Measurements from ENCODE around the gene OLA1. TPM values are rescaled to one million over a fixed set of nuclear protein-coding genes. Genes with fewer than 3 reads are reported as not detected.

Gene OLA1
- polyA plus RNA-seq, 1 donor from 2014 or later = 59.7 TPM

DNA sequence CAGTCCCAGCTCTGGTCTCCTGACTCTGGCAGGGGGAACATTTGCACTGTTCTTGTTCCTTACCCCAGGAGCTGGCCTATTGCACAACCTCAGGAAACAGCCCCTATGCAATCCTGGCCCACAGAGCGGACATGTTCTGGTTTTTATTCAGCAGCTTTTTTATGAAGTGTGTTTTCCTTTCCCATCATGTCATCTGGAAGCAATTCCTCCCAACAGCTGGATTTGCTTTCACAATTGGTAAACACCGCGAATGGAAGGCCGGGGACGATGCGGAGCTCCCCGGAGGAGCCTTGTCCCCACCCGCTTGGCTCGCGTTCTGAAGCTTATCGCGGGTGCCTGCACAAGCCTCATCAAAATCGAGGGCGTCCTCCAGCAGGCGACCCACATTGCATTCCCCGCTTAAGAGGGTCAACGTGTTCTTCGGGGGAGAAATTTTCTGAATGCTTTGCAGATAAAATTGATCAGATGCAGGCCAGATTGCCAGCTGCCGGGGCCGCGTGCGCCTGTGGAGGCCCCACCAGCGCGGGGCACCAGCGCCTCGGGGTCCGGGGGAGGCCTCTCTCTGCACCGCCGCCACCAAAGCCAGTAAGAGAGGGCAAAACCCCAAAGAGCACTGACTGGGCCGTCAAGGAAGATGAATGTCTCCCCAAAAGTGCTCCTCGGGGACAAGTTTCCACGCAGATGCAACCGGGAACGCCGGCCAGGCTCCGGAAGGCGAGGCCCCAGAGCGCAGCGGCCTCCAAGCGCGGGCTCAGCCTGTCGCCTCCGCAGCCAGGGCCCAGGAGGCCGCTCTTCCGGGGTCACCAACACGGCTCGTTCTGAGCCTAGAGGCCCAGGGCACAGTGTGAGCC lies 222.8 kb downstream of the OLA1 start:
- no peak overlapping the region for H3K4me3 Mint-ChIP-seq
- H3K4me1 Mint-ChIP-seq = peaks cover 14 to 18% (median 17%) of the 10 kb centered on the region in 3 donors

DNA sequence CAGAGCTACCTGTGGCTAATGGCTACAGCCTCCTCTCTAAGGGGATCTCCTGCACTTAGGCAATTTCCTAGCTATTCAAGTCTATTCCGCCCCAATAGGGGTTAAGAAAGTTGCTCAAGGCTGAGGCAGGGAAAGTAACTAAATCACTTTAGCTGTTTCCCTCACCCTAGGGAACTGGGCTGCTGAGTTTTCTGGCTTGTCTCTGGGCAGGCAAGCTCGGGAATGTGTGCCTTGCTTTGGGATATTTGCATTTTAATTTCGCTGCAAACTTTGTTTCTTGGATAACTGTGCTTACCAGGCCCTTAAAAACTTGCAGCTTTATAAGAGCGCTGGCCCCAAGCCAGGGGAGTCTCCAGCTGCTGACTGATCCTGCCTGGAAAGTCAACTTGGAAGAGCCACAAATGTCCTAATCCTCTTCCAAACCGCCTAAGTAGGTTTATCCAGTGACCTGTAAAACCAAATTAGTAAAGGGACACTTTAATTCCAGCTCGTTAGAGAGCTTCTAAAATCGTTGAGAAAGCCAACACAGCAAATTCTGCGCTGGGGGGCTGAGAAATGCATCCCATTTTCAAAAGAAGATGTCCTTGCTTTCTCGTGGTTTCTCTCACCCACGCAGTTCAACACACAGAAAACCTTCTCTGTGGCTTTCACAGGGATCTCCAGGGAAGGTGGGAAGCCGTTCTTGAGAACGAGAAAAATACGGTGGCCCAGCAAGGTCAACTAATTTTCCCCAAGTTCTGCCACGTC lies 223.6 kb downstream of the OLA1 start:
- Mint-ChIP-seq H3K27ac (peak overlapping the region in 1 of 3 donors; percentile 31), H3K27me3 (peaks cover 3% of the 10 kb centered on the region), H3K36me3 (no peaks in the 10 kb centered on the region), H3K9me3 (no peaks in the 10 kb centered on the region), H3K4me1 (peaks cover 13 to 20% (median 17%) of the 10 kb centered on the region in 3 donors), H3K4me3 (no peak overlapping the region)

More for the DNA sequence above, 222.8 kb downstream of the OLA1 start:
- H3K27me3 Mint-ChIP-seq = peaks cover 3% of the 10 kb centered on the region
- H3K36me3 Mint-ChIP-seq = no peaks in the 10 kb centered on the region
- no peaks in the 10 kb centered on the region for H3K9me3 Mint-ChIP-seq
- no peak overlapping the region for H3K27ac Mint-ChIP-seq

DNA sequence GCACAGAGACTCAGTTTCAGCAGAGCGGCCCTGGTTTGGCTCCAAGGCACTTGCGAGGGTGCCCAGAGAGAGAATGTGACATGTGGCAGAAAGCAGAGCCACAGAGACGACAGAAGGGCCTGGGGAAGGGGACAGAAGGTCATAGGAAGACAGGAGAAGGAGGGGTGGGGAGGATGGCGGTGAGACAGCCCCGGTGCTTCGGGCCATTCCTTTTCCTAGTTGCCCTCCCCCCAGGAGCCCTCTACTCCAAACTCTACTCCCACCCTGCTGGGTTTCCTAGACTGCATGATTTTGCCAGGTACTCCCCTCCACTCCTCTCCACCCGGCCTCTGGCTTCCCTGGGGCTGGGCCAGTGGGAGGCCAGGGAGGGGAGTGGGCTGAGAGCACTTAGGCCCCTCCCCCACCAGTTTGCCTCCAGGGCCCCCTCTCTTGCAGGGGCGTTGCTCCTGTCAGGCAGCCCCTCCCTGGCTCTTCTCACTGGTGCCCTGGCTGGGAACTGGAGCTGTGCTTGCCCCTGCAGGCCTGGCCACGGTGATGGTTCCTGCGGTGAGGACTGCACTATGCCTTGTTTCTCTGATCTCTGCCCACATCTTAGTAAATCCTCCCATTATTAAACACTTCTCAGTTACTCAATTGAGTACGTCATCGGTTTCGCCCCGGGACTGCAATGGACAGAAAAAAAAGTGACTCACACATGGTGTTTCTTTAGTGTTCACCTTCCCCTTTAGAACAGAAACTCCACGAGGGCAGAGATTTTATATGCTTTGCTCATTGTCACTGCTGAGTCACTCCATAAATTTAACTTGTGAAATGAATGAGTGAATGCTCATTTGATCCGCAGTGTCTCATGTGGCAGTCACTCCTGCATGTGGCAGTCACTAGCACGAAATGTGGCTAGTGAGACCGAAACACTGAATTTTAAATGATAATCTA lies 224.5 kb downstream of the OLA1 start:
- no peaks in the 10 kb centered on the region for H3K9me3 Mint-ChIP-seq
- H3K27me3 Mint-ChIP-seq = peaks cover 3% of the 10 kb centered on the region
- H3K36me3 Mint-ChIP-seq = no peaks in the 10 kb centered on the region
- peaks cover 13 to 20% (median 17%) of the 10 kb centered on the region in 3 donors for H3K4me1 Mint-ChIP-seq
- H3K27ac Mint-ChIP-seq = no peak overlapping the region
- H3K4me3 Mint-ChIP-seq = no peak overlapping the region

Other genes with a start within 250 kb of the OLA1 start
- gene SP9, start 86.4 kb upstream of the OLA1 start, polyA plus RNA-seq = not detected
- 8.1 TPM for gene SCRN3, start 147.2 kb upstream of the OLA1 start, polyA plus RNA-seq
- gene GPR155, start 238.5 kb upstream of the OLA1 start, polyA plus RNA-seq = 1.6 TPM

All from IgD-negative memory B cell (primary cell).